ENCODE results near the gene EML1.
A peak's percentile ranks its signal among the peaks of the same experiment; 100 is the strongest.

The EML1 gene

DNA sequence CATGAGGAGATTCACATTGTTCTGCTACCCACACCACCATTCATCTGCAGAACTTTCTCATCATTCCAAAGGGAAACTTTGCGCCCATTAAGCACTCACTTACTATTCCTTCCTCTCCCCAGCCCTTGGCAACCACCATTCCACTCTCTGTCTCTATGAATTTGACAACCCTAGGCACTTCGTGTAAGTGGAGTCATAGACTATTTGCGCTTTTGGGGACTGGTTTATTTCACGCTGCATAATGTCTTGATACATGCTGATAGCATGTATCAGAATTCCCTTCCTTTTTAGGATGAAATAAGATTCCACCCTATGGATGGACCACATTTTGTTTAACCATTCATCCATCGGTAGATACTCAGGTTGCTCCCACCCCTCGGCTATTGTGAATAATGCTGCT, 4.5 kb upstream of the EML1 start:
- TF ChIP-seq, protein P1, sequence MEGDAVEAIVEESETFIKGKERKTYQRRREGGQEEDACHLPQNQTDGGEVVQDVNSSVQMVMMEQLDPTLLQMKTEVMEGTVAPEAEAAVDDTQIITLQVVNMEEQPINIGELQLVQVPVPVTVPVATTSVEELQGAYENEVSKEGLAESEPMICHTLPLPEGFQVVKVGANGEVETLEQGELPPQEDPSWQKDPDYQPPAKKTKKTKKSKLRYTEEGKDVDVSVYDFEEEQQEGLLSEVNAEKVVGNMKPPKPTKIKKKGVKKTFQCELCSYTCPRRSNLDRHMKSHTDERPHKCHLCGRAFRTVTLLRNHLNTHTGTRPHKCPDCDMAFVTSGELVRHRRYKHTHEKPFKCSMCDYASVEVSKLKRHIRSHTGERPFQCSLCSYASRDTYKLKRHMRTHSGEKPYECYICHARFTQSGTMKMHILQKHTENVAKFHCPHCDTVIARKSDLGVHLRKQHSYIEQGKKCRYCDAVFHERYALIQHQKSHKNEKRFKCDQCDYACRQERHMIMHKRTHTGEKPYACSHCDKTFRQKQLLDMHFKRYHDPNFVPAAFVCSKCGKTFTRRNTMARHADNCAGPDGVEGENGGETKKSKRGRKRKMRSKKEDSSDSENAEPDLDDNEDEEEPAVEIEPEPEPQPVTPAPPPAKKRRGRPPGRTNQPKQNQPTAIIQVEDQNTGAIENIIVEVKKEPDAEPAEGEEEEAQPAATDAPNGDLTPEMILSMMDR (IDR thresholded peaks at IDR 0.05; ENCODE audit: low read depth, low read length), result no peak
- no peak for DNase-seq (ENCODE audit: low read depth, low spot score)
- H3K4me3 ChIP-seq (ENCODE audit: low read depth, low read length), result no peak overlapping the region
- in situ Hi-C loops (cut with HindIII; ENCODE audit: low sequenced_read_pairs), result no loop called here

DNA sequence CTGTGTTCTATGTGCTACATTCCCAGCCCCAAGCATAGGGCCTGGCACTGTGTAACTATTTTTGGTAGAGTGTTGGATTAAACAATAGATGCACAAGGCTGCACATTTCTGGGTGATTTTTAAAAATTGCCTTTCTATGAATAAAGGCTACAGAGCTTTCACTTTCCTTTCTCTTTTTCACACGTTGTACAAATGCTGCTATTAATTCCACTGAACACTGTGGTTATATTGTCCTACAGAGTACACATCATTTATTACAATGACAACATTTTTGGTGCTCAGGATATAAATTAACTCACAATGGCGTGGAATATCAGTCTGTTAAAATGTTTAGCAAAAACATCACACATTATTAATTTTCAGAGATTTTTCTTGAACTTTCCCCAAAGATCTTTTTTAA, 3.6 kb upstream of the EML1 start:
- in situ Hi-C loops (cut with HindIII; ENCODE audit: low sequenced_read_pairs), result no loop called here
- DNase-seq (ENCODE audit: low read depth, low spot score), result no peak
- TF ChIP-seq, protein P1 (IDR thresholded peaks at IDR 0.05; ENCODE audit: low read depth, low read length), result no peak
- no peak overlapping the region for H3K4me3 ChIP-seq (ENCODE audit: low read depth, low read length)

DNA sequence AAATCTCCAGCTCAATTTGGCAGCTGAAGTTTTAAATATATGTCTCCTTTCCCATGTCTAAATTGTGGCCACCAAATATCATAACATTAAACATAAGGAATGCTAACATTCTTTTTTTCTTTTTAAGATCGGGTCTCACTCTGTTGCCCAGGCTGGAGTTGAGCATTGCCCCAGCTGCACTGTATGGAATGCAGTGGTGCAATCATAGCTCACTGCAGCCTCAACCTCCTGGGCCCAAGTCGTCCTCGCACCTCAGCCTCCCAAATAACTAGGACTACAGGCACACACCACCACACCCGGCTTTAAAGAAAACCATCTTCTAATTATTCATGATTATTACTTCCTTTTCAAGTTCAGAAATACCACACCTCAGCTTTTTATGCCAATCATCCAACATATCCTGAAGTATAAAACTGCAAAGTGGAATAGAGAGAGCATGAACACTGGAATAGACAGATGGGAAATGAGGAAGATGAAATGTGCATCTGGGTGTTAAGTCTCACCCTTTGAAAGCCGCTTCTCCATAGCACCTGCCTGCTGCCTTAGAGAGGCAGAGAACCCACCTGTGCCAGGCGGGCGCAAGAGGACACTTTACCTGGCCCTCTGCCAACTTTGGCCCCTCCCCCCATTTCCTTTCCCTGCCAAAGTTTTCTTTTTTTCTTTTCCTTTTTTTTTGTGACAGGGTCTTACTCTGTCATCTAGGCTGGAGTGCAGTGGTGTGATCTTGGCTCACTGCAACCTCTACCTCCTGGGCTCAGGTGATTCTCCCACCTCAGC, 2.8 kb upstream of the EML1 start:
- TF ChIP-seq, protein P1 (IDR thresholded peaks at IDR 0.05; ENCODE audit: low read depth, low read length), result no peak
- no peak overlapping the region for H3K4me3 ChIP-seq (ENCODE audit: low read depth, low read length)
- no peak for DNase-seq (ENCODE audit: low read depth, low spot score)
- in situ Hi-C loops (cut with HindIII; ENCODE audit: low sequenced_read_pairs), result no loop called here

DNA sequence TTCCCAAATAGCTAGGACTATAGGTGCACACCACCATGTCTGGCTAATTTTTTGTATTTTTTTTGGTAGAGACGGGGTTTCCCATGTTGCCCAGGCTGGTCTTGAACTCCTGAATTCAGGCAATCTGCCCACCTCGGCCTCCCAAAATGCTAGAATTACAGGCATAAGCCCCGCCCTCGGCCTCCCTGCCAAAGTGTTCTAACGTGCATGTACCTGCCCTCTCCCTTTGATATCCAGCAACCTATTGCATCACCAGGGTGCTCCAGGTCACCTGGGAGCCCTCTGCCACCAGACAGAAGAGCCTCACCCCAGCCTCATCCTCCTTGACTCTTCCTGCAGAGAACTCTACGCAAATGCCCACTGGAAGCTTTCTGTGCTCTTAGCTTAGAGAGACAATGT, 2.2 kb upstream of the EML1 start:
- in situ Hi-C loops (cut with HindIII; ENCODE audit: low sequenced_read_pairs), result no loop called here
- no peak for DNase-seq (ENCODE audit: low read depth, low spot score)
- TF ChIP-seq, protein P1 (IDR thresholded peaks at IDR 0.05; ENCODE audit: low read depth, low read length), result no peak
- no peak overlapping the region for H3K4me3 ChIP-seq (ENCODE audit: low read depth, low read length)

DNA sequence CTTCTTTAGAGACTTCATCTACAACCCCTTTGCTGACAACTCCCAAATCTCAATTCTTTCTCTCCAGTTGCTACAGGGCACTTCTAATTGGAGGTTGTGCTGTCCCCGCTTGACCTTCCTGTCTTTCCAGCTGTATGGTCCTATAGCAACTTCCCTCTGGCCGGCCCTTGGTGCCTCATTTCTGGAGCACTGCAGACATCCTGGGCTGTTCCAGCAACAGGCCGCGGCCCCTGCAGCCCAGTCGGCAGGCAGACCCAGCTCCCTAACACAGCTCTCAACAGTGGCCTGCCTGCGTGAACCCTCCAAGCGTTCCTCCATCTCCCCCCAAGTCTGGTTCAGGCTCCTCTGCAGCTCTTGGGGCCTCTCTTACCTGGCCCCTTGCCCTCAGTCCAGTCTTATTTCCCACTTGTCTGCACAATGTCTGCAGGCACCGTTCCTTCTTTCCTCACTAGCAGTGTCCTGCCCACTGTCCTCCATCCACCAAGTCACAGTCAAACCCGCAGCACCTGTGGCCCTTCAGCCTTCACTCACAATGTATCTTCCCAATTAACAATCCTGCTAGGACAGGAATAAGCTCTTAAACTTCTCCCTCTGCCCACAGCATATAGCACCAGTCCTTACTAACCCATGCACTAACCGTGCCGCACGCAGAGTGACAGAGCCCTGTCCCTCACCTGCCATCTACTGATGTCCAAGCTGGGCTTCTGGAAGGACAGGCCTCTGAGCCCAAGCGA, 1.6 kb upstream of the EML1 start:
- no peak overlapping the region for H3K4me3 ChIP-seq (ENCODE audit: low read depth, low read length)
- in situ Hi-C loops (cut with HindIII; ENCODE audit: low sequenced_read_pairs), result no loop called here
- TF ChIP-seq, protein P1 (IDR thresholded peaks at IDR 0.05; ENCODE audit: low read depth, low read length), result no peak
- DNase-seq (ENCODE audit: low read depth, low spot score), result no peak

DNA sequence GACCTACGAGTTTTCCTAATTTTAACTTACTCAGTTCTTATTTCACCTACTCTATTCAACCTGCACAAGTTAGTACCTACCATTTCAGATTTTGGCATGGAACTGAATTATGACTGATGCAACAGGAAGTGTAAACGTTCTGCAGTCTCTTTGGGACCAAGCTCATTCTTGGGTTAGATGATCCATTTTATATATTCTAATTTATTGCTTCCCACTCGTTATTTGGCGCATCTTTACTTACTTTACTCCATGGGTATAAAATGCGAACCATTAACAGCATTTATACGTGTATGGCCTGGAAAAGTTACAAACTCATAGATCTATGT, 1.0 kb upstream of the EML1 start:
- in situ Hi-C loops (cut with HindIII; ENCODE audit: low sequenced_read_pairs), result no loop called here
- TF ChIP-seq, protein P1 (IDR thresholded peaks at IDR 0.05; ENCODE audit: low read depth, low read length), result no peak
- peak; percentile 17 for DNase-seq (ENCODE audit: low read depth, low spot score)
- H3K4me3 ChIP-seq (ENCODE audit: low read depth, low read length), result no peak overlapping the region
